Testis (tissue), 3 donors: ENCODE measurements around the gene MRPL19. TPM values are rescaled to one million over a fixed set of nuclear protein-coding genes. Genes with fewer than 3 reads are reported as not detected.
"Not testable (repeated sequence)": the region's sequence is repeated elsewhere in the genome, so short reads cannot be mapped to it uniquely, and the experiment has no call there.

Source experiments
- DNase-seq: peaks from one replicate; pipeline ENCODE4 v3.0.0-alpha.2; 2019
- H3K27ac ChIP-seq, 2 donors: fragments of 200-600 bp; sonication (generic); one replicate each; pipeline ENCODE4 v1.5.1; 2019
- H3K27me3 ChIP-seq: fragments of 200-600 bp; sonication (generic); one replicate; pipeline ENCODE4 v1.5.1; 2019
- H3K36me3 ChIP-seq: fragments of 200-600 bp; sonication (generic); one replicate; pipeline ENCODE4 v1.5.1; 2017; ENCODE audit warnings: low read depth; ENCODE audit errors: missing control alignments
- H3K4me1 ChIP-seq: fragments of 200-600 bp; sonication (generic); one replicate; pipeline ENCODE4 v1.5.1; 2019
- H3K4me3 ChIP-seq, 2 donors: fragments of 200-600 bp; sonication (generic); one replicate each; pipeline ENCODE4 v1.5.1; 2017 to 2019
- H3K9me3 ChIP-seq: fragments of 200-600 bp; sonication (generic); one replicate; pipeline ENCODE4 v1.5.1; 2017
- POLR2A ChIP-seq: fragments of 450-650 bp; IDR thresholded peaks from one replicate; pipeline ENCODE4 v1.6.1; 2017; ENCODE audit warnings: antibody characterized with exemption, mild to moderate bottlenecking, moderate library complexity
- WGBS, 2 donors: methylation state at CpG; one replicate each; pipeline ENCODE4 v1.1.5; 2018; 5-methylcytosine and 5-hydroxymethylcytosine counted together
- intact Hi-C: fragments of 100-400 bp; cut with DNase I; formaldehyde crosslinking; loops from one replicate; pipeline ENCODE4 v1.15.1; 2023; ENCODE audit warnings: low total_unique reads
- polyA plus RNA-seq: library from polyadenylated mRNA; stranded (reverse); fragments of 350-450 nt; fragmentation: Illumina TruSeq; extraction: RNeasy Lipid Tissue Mini Kit (QIAGEN cat#74804); gene quantifications from one replicate; pipeline ENCODE4 v1.2.3, GENCODE V29; 2014; ENCODE audit warnings: low read depth, low replicate concordance; ENCODE audit not compliant: insufficient read depth
- total RNA-seq, 2 donors: library from RNA; depleted of rRNA; stranded (reverse); fragments of >200 nt; gene quantifications; one replicate each; pipeline ENCODE4 v1.2.3, GENCODE V29; 2016
- TF ChIP-seq, protein P1 (sequence below), 3 experiments: fragments of 450-650 bp in 2 of 3; fragments of 200-600 bp in 1 of 3; sonication (generic) in 1 of 3; IDR thresholded peaks; one replicate each; pipeline ENCODE4 v1.5.1; 2016 to 2019; ENCODE audit warnings: antibody characterized with exemption in 3 of 3, mild to moderate bottlenecking in 2 of 3, moderate library complexity in 1 of 3

The MRPL19 gene
- total and polyA plus RNA-seq, 3 donors from 2014 or later, result 27.3 to 36.2 (median 27.9) TPM

DNA sequence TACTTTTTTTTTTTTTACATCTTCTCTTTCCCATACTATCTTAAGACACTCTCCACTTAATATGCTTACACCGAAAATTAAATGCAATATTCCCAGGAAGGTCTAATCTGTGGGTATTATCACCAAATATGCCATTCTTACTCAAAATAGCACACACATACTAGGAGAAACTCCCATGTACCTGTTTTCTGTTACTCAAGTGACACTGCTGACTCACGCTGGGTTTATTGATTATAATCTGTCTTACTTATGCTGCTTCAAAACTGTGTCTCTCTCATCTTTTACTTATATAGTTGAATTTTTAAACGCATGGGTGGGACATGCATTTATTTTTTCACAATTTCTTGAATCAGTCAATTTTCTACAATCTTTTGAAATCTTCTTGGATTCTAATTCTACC lies 29.9 kb downstream of the MRPL19 start:
- Histone ChIP-seq H3K36me3 (no peaks in the 10 kb centered on the region), H3K27ac (no peak overlapping the region), H3K9me3 (no peaks in the 10 kb centered on the region), H3K4me1 (no peaks in the 10 kb centered on the region), H3K4me3 (no peak overlapping the region), H3K27me3 (no peaks in the 10 kb centered on the region)
- intact Hi-C loops, result no loop called here
- no peak for TF ChIP-seq POLR2A
- TF ChIP-seq, protein P1, sequence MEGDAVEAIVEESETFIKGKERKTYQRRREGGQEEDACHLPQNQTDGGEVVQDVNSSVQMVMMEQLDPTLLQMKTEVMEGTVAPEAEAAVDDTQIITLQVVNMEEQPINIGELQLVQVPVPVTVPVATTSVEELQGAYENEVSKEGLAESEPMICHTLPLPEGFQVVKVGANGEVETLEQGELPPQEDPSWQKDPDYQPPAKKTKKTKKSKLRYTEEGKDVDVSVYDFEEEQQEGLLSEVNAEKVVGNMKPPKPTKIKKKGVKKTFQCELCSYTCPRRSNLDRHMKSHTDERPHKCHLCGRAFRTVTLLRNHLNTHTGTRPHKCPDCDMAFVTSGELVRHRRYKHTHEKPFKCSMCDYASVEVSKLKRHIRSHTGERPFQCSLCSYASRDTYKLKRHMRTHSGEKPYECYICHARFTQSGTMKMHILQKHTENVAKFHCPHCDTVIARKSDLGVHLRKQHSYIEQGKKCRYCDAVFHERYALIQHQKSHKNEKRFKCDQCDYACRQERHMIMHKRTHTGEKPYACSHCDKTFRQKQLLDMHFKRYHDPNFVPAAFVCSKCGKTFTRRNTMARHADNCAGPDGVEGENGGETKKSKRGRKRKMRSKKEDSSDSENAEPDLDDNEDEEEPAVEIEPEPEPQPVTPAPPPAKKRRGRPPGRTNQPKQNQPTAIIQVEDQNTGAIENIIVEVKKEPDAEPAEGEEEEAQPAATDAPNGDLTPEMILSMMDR (IDR thresholded peaks at IDR 0.05), result no peak
- 92 to 97% methylated on average over 3 of the region's 3 CpGs for WGBS, 2 donors
- no peak for DNase-seq

GRCh38 chr2:75679556-75679955 lies 33.0 kb downstream of the MRPL19 start:
- TF ChIP-seq, protein P1 (IDR thresholded peaks at IDR 0.05), result no peak
- TF ChIP-seq POLR2A, result no peak
- H3K9me3 ChIP-seq, result no peaks in the 10 kb centered on the region
- 83 to 91% methylated on average over 1 of the region's 1 CpG for WGBS, 2 donors

DNA sequence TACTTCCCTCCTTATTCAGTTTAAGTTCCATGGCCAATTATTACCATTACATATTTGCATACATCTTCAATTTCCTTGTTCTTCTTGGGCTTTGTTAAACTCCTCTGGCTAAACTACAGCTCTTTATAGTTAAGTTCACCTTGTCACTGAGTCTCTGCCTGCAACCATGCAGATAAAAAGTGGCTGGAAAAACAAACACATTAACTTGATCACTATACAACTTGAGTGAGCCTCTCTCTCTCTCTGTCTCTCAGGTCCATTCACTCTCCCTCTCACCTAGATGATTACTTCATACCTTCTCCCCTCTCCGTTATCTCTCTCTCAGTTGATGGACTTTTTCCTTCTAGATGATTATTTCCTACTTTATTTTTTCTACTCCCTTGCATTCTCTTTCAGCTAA lies 33.8 kb downstream of the MRPL19 start:
- TF ChIP-seq POLR2A, result no peak
- TF ChIP-seq, protein P1 (IDR thresholded peaks at IDR 0.05), result no peak
- H3K4me1 ChIP-seq, result no peaks in the 10 kb centered on the region
- intact Hi-C loops, result no loop called here
- H3K4me3 ChIP-seq, result no peak overlapping the region
- H3K9me3 ChIP-seq, result no peaks in the 10 kb centered on the region
- WGBS, 2 donors, result 88 to 100% methylated on average over 1 of the region's 1 CpG
- DNase-seq, result no peak
- no peaks in the 10 kb centered on the region for H3K36me3 ChIP-seq
- no peaks in the 10 kb centered on the region for H3K27me3 ChIP-seq
- H3K27ac ChIP-seq, result no peak overlapping the region

More at GRCh38 chr2:75679556-75679955, 33.0 kb downstream of the MRPL19 start:
- Histone ChIP-seq H3K4me3 (no peak overlapping the region), H3K36me3 (no peaks in the 10 kb centered on the region), H3K27ac (no peak overlapping the region), H3K4me1 (no peaks in the 10 kb centered on the region), H3K27me3 (no peaks in the 10 kb centered on the region)
- intact Hi-C loops, result no loop called here
- no peak for DNase-seq

DNA sequence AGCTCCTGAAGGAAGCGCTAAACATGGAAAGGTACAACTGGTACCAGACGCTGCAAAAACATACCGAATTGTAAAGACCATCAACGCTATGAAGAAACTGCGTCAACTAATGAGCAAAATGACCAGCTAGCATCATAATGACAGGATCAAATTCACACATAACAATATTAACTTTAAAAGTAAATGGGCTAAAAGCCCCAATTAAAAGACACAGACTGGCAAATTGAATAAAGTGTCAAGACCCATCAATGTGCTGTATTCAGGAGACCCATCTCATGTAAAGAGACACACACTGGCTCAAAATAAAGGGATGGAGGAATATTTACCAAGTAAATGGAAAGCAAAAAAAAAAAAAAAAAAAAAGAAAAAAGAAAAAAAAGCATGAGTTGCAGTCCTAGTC lies 36.8 kb downstream of the MRPL19 start:
- DNase-seq, H3K9me3 ChIP-seq, H3K4me3 ChIP-seq, H3K4me1 ChIP-seq, intact Hi-C loops, H3K27ac ChIP-seq, H3K36me3 ChIP-seq, H3K27me3 ChIP-seq: not testable (repeated sequence)
- WGBS, 2 donors, result 89 to 96% methylated on average over 5 of the region's 5 CpGs

GRCh38 chr2:75688196-75688595 lies 41.6 kb downstream of the MRPL19 start:
- no peaks in the 10 kb centered on the region for H3K27me3 ChIP-seq
- no peaks in the 10 kb centered on the region for H3K9me3 ChIP-seq
- no peak for TF ChIP-seq POLR2A
- TF ChIP-seq, protein P1 (IDR thresholded peaks at IDR 0.05), result no peak
- no peak overlapping the region for H3K27ac ChIP-seq
- no peak overlapping the region for H3K4me3 ChIP-seq
- intact Hi-C loops, result no loop called here
- no peaks in the 10 kb centered on the region for H3K4me1 ChIP-seq
- no peak for DNase-seq
- 86 to 94% methylated on average over 1 of the region's 1 CpG for WGBS, 2 donors
- H3K36me3 ChIP-seq, result no peaks in the 10 kb centered on the region
